ENCODE data around the gene TNFRSF13B.
A peak's percentile ranks its signal among the peaks of the same experiment; 100 is the strongest.
"Not testable (repeated sequence)": the region's sequence is repeated elsewhere in the genome, so short reads cannot be mapped to it uniquely, and the experiment has no call there.

The TNFRSF13B gene

DNA sequence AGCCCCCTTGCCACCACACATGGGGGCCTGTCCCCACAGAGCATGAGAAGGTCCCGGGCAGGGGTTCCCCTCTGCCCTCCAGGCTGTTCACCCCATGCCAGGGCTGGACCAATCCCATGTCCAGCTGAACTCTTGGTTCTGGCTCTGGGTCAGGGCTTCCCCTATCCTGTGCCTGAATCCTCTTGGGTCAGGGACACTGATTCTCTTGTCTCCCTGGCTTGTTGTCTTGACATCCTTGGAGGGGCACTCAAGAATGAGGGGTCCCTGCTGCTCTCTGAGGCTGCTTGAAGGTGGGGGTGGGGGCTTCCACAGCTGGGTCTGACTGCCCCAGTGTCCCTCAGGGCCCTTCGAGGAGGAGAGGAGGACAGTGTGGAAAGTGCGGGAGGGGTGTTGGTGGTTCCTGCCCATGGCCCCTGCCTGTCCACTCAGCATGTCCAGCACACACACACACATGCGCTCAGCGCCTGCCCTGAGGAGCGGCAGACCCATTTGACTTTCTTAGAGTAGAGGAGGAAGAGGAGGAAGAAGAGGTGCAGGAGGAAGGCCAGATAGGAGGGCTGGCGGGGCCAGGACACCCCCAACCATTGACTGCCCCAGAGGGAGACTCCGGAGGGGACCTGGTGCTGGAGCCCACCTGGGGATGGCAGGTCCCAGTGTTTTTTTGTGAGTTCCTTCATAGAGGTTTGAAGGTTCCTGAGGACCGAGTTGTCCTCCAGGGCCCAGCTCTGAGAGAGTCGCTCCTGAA lies 47.0 kb downstream of the TNFRSF13B start:
- H3K4me3 ChIP-seq (ENCODE audit: low read depth, low read length): no peak overlapping the region
- TF ChIP-seq, protein P1, sequence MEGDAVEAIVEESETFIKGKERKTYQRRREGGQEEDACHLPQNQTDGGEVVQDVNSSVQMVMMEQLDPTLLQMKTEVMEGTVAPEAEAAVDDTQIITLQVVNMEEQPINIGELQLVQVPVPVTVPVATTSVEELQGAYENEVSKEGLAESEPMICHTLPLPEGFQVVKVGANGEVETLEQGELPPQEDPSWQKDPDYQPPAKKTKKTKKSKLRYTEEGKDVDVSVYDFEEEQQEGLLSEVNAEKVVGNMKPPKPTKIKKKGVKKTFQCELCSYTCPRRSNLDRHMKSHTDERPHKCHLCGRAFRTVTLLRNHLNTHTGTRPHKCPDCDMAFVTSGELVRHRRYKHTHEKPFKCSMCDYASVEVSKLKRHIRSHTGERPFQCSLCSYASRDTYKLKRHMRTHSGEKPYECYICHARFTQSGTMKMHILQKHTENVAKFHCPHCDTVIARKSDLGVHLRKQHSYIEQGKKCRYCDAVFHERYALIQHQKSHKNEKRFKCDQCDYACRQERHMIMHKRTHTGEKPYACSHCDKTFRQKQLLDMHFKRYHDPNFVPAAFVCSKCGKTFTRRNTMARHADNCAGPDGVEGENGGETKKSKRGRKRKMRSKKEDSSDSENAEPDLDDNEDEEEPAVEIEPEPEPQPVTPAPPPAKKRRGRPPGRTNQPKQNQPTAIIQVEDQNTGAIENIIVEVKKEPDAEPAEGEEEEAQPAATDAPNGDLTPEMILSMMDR (IDR thresholded peaks at IDR 0.05; ENCODE audit: low read depth, low read length, missing control alignments): no peak
- no peak for DNase-seq (ENCODE audit: low read depth)

DNA sequence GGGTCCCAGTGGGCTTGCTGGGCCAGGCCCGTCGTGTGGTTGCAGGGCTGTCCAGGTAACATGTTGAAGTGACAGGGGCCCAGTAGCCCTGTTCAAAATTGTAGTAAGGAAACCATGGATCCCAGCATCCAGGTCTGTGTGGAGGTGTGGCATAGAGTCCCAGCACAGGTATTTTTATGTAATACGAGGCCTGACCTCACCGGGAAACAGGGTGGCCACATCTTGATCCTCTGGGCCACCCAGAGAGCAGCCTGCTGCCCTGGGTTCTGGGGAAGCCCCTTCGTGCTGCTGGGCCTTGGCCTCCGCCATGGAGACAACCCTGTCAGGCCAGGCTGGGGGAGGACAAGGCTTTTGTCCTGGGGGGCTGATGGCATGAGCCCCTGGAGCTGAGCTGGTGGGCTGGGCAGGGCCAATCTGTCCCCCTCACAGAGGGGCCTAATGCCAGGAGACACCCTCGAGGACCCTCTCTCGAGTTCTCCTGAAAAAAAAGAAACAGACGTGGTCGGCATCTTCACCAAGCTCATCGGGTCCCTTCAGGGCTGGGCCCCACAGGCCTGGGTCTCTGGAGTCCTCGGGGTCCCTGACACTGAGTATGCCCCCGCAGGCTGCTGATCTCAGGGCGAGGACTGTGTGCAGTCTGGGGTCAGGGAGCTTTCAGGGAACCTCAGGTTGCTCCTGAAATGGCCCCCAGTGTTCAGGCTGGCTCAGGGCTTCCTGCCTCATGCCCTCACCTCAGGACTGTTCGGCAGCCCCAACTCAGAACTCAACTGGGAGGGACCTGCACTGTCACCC lies 47.8 kb downstream of the TNFRSF13B start:
- H3K4me3 ChIP-seq (ENCODE audit: low read depth, low read length): no peak overlapping the region
- TF ChIP-seq, protein P1 (IDR thresholded peaks at IDR 0.05; ENCODE audit: low read depth, low read length, missing control alignments): no peak
- DNase-seq (ENCODE audit: low read depth): no peak

DNA sequence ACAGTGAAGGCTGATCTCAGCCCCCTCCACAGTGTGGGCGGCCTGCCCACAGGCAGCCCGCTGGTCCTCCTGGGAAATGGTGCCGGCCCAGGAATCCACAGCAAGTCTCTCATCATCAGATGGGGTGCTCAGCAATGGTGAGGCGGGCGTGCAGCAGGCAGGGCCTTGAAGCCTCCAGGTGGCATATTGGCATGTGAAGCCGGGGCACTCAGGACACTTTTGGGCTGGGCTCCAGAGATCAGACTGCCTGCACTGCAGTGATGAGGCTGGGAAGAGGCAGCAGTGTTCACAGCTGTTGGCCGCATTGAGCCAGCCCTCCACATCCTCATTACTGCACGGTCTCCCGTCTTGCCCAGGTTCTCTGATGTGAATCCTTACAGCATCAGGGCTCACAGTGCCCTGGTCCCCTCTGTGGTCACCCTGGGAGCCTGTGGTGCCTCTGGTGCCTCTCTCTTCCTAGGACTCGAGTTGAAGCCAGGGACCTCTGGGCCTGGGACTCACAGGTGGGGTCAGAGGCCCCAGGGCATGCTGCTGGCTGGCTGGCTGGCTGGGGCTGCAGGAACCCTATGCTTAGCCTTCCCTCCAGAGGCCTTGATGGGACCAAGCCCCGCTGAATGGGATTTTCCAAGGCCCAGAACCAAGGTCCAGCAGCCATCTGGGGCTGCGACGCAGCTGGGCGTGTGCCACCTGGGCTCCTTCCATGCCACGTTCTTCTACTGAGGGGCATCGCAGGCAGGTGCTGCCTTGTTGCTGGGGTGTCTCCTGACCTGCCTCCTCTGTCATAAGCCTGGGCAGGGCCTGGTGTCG lies 48.6 kb downstream of the TNFRSF13B start:
- H3K4me3 ChIP-seq (ENCODE audit: low read depth, low read length): no peak overlapping the region
- TF ChIP-seq, protein P1 (IDR thresholded peaks at IDR 0.05; ENCODE audit: low read depth, low read length, missing control alignments): no peak
- no peak for DNase-seq (ENCODE audit: low read depth)

DNA sequence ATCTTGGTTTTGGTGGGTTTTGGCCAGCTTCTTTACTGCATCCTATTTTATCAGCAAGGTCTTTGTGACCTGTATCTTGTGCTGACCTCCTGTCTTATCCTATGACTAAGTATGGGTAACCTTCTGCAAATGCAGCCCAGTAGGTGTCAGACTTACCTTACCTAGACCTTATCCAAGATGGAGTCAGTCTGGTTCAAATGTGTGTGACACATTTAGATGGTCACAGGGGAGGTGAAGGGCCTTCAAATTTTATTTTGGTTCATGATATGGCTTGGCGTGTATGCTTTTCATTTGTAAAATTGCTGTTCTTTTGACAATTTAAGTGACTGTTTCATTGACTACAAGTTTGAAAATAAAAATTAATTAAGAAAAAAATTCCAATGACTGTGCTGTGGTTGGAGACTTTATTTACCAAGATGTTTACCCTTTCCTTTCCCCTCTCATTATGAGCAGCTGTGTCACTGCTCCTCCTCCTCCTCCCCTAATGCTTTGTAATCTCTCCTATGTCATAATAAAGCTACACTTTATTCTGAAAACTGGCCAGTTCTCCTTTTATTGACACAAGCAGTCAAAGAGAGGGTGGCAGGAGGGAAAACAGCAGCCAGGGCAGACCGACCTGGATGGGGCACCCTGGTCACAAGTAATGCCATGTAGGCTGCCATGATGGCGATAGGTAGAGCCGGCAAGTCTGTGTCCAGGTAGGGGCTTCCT lies 49.4 kb downstream of the TNFRSF13B start:
- no peak overlapping the region for H3K4me3 ChIP-seq (ENCODE audit: low read depth, low read length)
- TF ChIP-seq, protein P1 (IDR thresholded peaks at IDR 0.05; ENCODE audit: low read depth, low read length, missing control alignments): peak; percentile 28
- no peak for DNase-seq (ENCODE audit: low read depth)

- not testable (repeated sequence) for H3K4me3 ChIP-seq (ENCODE audit: low read depth, low read length); DNase-seq (ENCODE audit: low read depth)
Measured at GRCh38 chr17:16921451-16921850, 50.5 kb downstream of the TNFRSF13B start.

DNA sequence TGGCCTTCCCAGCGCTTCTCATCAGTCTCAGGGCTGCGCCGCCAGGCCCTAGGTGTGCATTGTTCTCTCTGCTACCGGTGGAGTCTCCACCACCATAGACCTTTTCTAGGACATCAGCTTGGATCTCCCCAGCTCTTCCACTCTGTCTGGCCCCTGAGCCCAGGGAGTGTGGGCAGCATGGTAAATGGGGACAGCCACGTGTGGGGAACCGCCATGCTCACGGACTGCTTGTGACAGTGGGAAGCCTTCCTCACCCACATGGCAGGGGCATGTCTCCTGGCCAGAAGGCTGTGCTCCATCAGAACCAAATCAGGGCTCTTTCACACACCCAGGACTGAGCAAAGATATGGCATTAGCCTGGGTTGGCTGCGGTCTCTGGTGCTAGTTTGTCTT lies 51.3 kb downstream of the TNFRSF13B start:
- TF ChIP-seq, protein P1 (IDR thresholded peaks at IDR 0.05; ENCODE audit: low read depth, low read length, missing control alignments): no peak
- no peak overlapping the region for H3K4me3 ChIP-seq (ENCODE audit: low read depth, low read length)
- DNase-seq (ENCODE audit: low read depth): no peak
